ENCODE results near the gene ELP2.

ELP2 gene

DNA sequence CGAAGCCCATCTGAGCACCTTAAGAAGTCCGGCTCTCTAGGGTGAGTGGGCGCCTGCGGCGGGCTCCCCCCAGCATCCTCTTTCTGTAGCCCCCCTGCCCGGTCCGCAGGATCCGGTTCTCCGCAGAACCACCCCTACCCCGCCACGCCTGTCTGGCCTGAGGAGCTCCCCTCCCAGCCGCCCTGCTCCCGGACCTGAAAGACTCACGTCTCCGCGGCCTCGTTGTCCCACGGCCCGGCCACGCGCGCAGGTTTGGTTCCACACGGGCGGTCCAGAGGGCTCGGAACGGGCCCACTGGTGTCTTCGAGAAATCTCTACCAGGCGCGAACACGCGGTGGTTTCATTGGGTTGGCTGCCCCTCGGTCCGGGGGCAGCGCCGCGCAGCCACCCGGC lies 796 bp upstream of the ELP2 start:
- H3K4me1 ChIP-seq (ENCODE audit: low read depth, poor library complexity, severe bottlenecking): peaks cover 42% of the 10 kb centered on the region
- TF ChIP-seq, protein P1, sequence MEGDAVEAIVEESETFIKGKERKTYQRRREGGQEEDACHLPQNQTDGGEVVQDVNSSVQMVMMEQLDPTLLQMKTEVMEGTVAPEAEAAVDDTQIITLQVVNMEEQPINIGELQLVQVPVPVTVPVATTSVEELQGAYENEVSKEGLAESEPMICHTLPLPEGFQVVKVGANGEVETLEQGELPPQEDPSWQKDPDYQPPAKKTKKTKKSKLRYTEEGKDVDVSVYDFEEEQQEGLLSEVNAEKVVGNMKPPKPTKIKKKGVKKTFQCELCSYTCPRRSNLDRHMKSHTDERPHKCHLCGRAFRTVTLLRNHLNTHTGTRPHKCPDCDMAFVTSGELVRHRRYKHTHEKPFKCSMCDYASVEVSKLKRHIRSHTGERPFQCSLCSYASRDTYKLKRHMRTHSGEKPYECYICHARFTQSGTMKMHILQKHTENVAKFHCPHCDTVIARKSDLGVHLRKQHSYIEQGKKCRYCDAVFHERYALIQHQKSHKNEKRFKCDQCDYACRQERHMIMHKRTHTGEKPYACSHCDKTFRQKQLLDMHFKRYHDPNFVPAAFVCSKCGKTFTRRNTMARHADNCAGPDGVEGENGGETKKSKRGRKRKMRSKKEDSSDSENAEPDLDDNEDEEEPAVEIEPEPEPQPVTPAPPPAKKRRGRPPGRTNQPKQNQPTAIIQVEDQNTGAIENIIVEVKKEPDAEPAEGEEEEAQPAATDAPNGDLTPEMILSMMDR (conservative IDR thresholded peaks at IDR 0.05; ENCODE audit: low read depth, low read length): no peak
- peaks cover 65% of the 10 kb centered on the region for H3K79me2 ChIP-seq (ENCODE audit: insufficient read depth, low read depth)
- peak overlapping the region; percentile 80 for H3K4me3 ChIP-seq (IDR thresholded peaks at IDR 0.05; ENCODE audit: insufficient read depth, low read depth, low read length)
- H3K27me3 ChIP-seq (ENCODE audit: insufficient read depth, low read depth): no peaks in the 10 kb centered on the region
- no peaks in the 10 kb centered on the region; the same call in 1 of the 2 replicates for H4K20me1 ChIP-seq (ENCODE audit: insufficient read depth)
- H3K27ac ChIP-seq: peak overlapping the region; percentile 93
- H3K36me3 ChIP-seq (ENCODE audit: insufficient read depth): peaks cover 6% of the 10 kb centered on the region; the same call in 1 of the 2 replicates
- H2AFZ ChIP-seq (ENCODE audit: low read depth): peak overlapping the region; percentile 99
- H3K4me2 ChIP-seq: peak overlapping the region; percentile 64
- H3K9ac ChIP-seq: peak overlapping the region; percentile 96

DNA sequence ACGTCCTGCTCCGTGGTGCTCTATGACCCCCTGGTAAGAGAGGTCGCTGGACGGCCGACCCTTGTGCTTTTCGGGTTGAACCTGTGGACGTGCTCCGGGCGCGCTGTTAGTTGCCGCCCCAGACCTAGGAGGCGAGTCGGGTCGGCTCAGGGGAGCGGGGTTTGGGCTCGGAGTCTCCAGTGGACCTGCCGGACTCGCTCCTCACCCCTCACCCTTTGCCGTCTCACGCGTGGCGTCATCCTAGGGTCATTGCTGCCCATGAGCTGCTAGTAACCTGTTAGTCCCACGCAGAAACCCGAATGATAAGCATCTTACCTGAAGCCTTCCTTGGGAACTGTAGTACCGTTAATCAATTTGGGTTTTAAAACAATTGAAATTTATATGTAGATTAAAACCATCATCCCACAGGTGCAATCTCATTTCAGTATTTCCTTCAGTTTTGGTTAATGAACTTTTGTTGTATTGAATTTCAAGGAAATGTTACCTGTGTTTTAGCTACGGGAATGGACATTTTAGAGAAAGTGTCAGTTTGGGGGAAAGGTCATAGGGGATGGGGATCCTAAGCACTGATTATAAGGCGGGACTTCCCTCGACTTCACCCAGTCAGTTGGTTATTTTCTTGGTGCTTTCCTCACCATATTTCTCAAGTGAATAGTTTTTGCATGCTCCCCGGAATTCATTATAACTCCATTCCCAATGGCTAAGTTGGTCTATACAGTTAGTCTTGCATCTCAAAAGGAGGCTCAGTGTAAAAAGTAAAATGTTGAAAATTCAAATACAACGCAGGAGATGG lies 536 bp downstream of the ELP2 start:
- Histone ChIP-seq H3K4me3 (IDR thresholded peaks at IDR 0.05; ENCODE audit: insufficient read depth, low read depth, low read length) (peak overlapping the region; percentile 80), H4K20me1 (ENCODE audit: insufficient read depth) (no peaks in the 10 kb centered on the region; the same call in 1 of the 2 replicates), H3K79me2 (ENCODE audit: insufficient read depth, low read depth) (peaks cover 74% of the 10 kb centered on the region), H3K27ac (peak overlapping the region; percentile 93), H3K36me3 (ENCODE audit: insufficient read depth) (0 out of 2 replicates have a peak, but pooled peaks cover 4% of the 10 kb centered on the region), H2AFZ (ENCODE audit: low read depth) (peak overlapping the region; percentile 99), H3K4me1 (ENCODE audit: low read depth, poor library complexity, severe bottlenecking) (peaks cover 47% of the 10 kb centered on the region), H3K4me2 (peak overlapping the region; percentile 79), H3K27me3 (ENCODE audit: insufficient read depth, low read depth) (no peaks in the 10 kb centered on the region), H3K9ac (peak overlapping the region; percentile 96)
- TF ChIP-seq, protein P1 (conservative IDR thresholded peaks at IDR 0.05; ENCODE audit: low read depth, low read length): no peak

- TF ChIP-seq, protein P1 (conservative IDR thresholded peaks at IDR 0.05; ENCODE audit: low read depth, low read length): no peak
- Histone ChIP-seq H3K79me2 (ENCODE audit: insufficient read depth, low read depth) (peaks cover 82% of the 10 kb centered on the region), H2AFZ (ENCODE audit: low read depth) (no peak overlapping the region), H3K9ac (peak overlapping the region; percentile 96; the same call in 1 of the 2 replicates), H3K27me3 (ENCODE audit: insufficient read depth, low read depth) (no peaks in the 10 kb centered on the region), H3K36me3 (ENCODE audit: insufficient read depth) (0 out of 2 replicates have a peak, but pooled peaks cover 4% of the 10 kb centered on the region), H4K20me1 (ENCODE audit: insufficient read depth) (no peaks in the 10 kb centered on the region; the same call in none of the 2 replicates), H3K27ac (no peak overlapping the region), H3K4me3 (IDR thresholded peaks at IDR 0.05; ENCODE audit: insufficient read depth, low read depth, low read length) (no peak overlapping the region), H3K4me2 (peak overlapping the region; percentile 79), H3K4me1 (ENCODE audit: low read depth, poor library complexity, severe bottlenecking) (peaks cover 41% of the 10 kb centered on the region)
These were observed 1.4 kb downstream of the ELP2 start for GRCh38 chr18:36130883-36131653.

DNA sequence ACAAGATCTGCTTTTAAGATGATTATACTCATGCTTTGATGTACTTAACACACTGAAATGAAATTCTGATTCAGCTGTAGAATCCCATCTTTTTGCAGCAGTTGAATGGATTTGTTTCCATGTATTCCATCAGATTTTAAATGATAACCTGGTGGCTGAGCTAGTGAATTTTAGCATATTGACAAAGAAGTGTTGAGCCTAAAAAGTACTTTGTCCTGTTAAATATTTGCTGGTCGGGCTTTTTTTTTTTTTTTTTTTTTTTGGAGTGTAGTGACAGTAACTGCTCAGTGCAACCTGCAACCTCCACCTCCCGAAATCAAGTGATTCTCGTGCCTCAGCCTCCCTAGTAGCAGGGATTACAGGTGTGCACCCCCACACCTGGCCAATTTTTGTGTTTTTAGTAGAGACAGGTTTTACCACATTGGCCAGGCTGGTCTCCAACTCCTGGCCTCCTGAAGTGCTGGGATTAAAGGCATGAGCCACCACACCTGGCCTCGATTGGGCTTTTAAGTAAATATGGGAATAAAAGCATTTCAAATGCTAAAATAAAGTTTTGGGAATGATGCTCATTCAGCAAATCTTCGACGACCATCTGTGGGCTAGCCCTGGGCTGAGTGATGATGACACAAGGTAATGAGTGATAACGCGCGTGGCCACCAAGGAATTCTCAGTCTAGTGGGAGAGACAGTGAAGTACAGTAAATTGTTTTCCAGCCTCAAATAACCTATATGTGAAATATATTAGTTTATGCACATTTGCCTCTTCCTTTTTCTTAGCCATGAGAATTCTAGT lies 2.2 kb downstream of the ELP2 start:
- no peak overlapping the region for H3K4me3 ChIP-seq (IDR thresholded peaks at IDR 0.05; ENCODE audit: insufficient read depth, low read depth, low read length)
- H3K79me2 ChIP-seq (ENCODE audit: insufficient read depth, low read depth): peaks cover 78% of the 10 kb centered on the region
- H2AFZ ChIP-seq (ENCODE audit: low read depth): no peak overlapping the region
- H3K4me1 ChIP-seq (ENCODE audit: low read depth, poor library complexity, severe bottlenecking): peaks cover 32% of the 10 kb centered on the region
- TF ChIP-seq, protein P1 (conservative IDR thresholded peaks at IDR 0.05; ENCODE audit: low read depth, low read length): no peak
- H3K9ac ChIP-seq: no peak overlapping the region
- H3K27ac ChIP-seq: no peak overlapping the region
- no peaks in the 10 kb centered on the region for H3K27me3 ChIP-seq (ENCODE audit: insufficient read depth, low read depth)
- H4K20me1 ChIP-seq (ENCODE audit: insufficient read depth): no peaks in the 10 kb centered on the region; the same call in none of the 2 replicates
- peak overlapping the region; percentile 21; the same call in 1 of the 2 replicates for H3K4me2 ChIP-seq
- H3K36me3 ChIP-seq (ENCODE audit: insufficient read depth): 0 out of 2 replicates have a peak, but pooled peaks cover 4% of the 10 kb centered on the region

Data from KMS-11 (cell line).